ENCODE results near the gene CDHR1. TPM values are rescaled to one million over a fixed set of nuclear protein-coding genes. Genes with fewer than 3 reads are reported as not detected.
A peak's percentile ranks its signal among the peaks of the same experiment; 100 is the strongest.
"Not testable (repeated sequence)": the region's sequence is repeated elsewhere in the genome, so short reads cannot be mapped to it uniquely, and the experiment has no call there.

Gene CDHR1
- 0.25 and 0.26 TPM in 2 replicates for total RNA-seq

DNA sequence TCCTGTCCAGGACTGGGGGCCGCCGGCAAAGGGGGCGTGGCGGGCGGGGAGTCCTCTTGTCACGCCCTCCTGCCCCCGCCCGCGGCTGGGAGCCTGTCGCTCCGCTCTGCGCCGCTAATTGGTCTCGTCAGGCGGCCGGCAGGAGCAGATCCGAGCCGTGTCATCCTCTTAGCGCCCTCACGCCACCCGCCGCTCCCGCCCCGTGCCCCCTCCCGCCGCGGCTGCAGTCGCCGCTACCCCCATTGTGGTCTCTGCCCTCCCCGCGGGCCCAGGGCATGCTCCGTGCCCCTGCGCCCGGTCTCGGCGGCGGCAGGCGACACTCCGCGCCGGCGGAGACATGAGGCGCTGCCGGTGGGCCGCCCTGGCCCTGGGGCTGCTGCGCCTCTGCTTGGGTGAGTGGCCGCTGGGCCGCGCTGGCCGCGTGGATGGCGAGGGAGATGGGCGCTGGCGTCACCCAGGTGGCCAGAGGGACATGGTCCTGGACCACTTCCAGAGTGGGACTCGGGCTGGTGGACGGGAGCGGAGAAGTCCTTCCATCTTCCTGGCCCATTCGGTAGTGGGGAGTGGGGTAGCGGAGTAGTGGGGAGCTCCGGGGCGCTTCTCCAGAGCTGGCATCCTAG lies at the start of gene CDHR1:
Gene CDHR1, plus strand, starts transcription at position 114 of the 620 bp plus-strand sequence. Its CDS starts 224 bp downstream, at position 338.
- DNase-seq (ENCODE audit: low read depth in 2 of 2) = peak in 1 of 2 donors; percentile 9

- DNase-seq (ENCODE audit: low read depth in 2 of 2) = no peak
Measured at GRCh38 chr10:84147347-84147746, 47.0 kb upstream of the CDHR1 start.

DNA sequence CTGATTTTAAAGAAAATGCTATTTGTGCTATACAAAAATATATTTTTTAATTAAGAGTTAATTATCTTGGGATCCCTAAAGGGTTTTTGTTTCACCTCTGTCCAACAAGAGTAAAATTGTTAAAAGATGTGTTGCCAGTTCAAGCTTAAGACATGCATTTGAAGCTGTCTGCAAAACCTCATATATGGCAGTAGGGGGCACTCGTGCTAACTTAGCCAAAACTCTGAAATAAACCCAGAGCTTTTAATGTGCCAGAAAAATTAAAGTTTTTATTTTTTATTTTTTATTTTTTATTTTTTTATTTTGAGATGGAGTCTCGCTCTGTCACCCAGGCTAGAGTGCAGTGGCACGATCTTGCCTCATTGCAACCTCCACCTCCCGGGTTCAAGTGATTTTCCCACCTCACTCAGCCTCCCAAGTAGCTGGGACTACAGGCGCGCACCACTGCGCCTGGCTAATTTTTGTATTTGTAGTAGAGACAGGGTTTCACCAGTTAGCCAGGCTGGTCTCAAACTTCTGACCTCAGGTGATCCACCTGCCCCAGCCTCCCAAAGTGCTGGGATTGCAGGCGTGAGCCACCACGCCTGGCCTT lies 46.2 kb upstream of the CDHR1 start:
- peak; percentile 22 to 57 for DNase-seq (ENCODE audit: low read depth in 2 of 2)

- DNase-seq (ENCODE audit: low read depth in 2 of 2) = no peak
Measured at GRCh38 chr10:84149854-84150253, 44.5 kb upstream of the CDHR1 start.

GRCh38 chr10:84152769-84153168 lies 41.6 kb upstream of the CDHR1 start:
- DNase-seq (ENCODE audit: low read depth in 2 of 2) = no peak

DNA sequence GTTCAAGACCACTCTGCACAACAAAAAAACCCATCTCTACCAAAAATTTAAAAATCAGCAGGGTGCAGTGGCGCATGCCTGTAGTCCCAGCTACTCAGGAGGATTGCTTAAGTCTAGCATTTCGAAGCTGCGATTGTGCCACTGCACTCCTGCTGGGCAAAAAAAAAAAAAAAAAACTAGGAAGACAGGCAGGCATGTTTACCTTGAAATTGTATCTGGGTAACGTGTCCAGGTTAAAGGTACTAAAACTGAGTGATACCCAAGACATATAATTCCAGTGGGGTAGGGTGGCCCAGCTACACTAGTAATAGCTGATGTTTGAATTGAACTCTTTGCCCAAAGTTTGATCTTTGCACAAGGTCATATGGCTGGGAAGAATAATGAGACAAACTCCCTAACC lies 38.8 kb upstream of the CDHR1 start:
- DNase-seq (ENCODE audit: low read depth in 2 of 2) = no peak

GRCh38 chr10:84156009-84156408 lies 38.3 kb upstream of the CDHR1 start:
- no peak for DNase-seq (ENCODE audit: low read depth in 2 of 2)

DNA sequence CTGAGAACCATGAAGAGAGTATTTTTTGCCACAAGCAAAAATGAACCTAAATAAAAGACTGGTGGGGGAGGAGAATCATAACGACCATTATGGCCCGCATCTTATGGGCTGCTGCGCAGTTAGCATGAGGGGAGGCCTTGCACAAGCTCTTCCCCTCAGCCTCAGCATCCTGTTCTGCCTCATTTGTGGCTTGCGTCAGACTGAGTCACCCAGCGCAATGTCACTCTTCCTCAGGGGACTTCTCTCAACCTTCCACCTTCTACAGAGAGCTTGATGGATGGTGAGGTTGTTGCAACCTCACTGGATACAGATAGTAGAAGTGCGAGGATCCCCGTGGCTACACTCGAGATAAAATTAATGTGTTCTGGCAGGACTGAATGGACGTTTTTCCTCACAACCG lies 37.6 kb upstream of the CDHR1 start:
- no peak for DNase-seq (ENCODE audit: low read depth in 2 of 2)

- DNase-seq (ENCODE audit: low read depth in 2 of 2) = no peak
Measured at GRCh38 chr10:84158061-84158460, 36.3 kb upstream of the CDHR1 start.

DNA sequence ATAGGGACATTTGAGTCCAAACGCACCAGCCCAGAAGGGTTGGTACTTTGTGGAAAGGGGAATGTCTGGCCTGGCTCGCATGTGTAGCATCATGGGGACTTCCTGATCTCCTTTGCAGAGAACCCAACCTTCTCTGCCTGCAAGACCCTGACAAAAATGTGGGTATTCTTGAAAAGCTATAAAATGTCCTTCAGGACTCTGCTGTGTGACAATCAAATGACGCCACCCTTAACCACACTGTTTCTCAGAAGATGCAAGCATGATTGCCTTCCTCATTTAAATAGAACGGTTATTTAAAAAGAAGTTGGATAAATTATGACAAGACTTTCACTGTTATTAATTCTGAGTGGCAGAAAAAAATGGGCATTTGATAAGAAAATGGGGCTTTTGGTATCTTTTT lies 35.8 kb upstream of the CDHR1 start:
- no peak for DNase-seq (ENCODE audit: low read depth in 2 of 2)

DNA sequence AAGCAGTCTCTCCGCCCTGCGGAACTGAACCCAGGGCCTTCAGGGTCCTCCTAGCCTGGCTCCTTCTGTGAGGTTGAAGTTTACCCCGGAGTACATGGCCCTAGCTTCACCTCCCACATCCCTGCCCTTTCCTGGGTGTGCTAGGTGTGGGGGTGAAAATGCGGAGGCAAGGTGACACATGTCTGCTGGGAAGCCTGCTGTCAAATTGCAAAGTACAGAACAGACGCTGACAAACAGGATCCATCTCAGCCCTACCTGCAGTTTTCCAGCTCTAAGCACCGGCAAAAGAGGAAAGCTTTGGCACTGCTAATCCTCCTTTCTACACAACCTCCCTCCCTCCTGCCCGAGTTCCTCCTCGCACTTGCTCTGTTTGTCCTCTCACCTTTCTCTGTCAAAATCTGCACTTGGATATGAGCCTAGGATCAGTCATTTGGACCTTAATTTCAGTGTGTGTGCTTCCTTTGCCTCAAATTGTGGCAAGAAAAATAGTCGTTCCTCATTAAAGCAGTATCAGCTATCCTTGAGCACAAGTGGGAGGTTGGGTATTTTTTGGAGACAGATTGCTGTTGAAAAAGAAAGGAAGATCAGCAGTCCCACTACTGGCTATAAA lies 35.2 kb upstream of the CDHR1 start:
- no peak for DNase-seq (ENCODE audit: low read depth in 2 of 2)

- DNase-seq (ENCODE audit: low read depth in 2 of 2) = no peak
Measured at GRCh38 chr10:84160663-84161362, 33.5 kb upstream of the CDHR1 start.

DNA sequence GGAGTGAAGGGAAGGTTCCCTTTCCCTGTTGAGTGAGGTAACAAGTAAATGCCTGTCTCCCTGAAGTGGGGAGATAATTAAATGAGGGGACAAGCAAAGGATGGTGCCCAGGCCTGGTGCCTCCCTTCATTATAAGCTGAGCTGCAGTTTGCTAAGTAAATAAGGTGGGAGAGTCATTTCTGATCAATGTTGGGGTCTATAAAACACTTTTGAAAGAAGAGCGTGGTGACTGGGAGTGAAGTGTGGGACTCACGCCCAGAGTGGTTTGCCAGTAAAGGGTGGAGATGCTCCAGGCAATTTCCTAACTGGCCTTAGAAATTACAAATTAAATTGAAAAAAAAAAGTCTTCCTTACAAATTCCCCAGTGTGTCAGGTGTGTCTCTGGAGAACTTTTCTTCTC lies 30.3 kb upstream of the CDHR1 start:
- DNase-seq (ENCODE audit: low read depth in 2 of 2) = no peak

DNA sequence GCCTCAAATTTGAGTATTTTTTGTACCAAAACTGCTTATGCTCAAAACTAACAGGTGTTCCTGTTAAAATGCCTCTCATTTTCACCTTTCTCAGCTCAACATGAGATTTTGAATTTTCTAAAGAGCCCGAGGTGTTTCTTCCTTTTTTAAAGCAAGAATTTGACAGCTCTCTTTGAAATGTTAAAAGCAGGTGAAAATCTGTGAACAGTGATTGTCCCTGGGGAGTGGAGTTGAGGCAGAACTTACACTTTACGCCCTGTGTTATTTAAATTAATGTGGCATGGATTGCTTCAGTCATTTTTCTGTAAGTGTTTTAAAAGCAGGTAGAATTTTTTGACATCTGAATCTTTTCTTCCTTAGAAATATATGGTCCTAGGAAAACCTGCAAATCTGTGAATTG lies 29.9 kb upstream of the CDHR1 start:
- no peak for DNase-seq (ENCODE audit: low read depth in 2 of 2)

GRCh38 chr10:84166620-84167288 lies 27.6 kb upstream of the CDHR1 start:
- DNase-seq (ENCODE audit: low read depth in 2 of 2) = no peak

DNA sequence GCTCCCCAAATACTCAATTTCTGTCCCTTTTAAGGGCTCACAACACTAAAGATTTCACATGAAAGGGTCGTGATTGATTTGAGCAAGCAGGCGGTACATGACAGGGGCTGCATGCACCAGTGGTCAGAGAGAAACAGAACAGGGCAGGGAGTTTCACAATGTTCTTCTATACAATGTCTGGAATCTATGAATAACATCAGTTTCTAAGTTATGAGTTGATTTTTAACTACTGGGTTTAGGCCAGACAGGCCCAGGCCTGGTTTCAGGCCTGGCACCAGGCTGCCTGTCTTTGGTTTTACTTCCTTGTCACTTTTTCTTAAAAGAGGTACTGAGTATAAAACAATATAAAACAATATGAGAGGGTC lies 27.1 kb upstream of the CDHR1 start:
- DNase-seq (ENCODE audit: low read depth in 2 of 2) = not testable (repeated sequence)

- not testable (repeated sequence) for DNase-seq (ENCODE audit: low read depth in 2 of 2)
Measured at GRCh38 chr10:84168382-84168781, 26.0 kb upstream of the CDHR1 start.

DNA sequence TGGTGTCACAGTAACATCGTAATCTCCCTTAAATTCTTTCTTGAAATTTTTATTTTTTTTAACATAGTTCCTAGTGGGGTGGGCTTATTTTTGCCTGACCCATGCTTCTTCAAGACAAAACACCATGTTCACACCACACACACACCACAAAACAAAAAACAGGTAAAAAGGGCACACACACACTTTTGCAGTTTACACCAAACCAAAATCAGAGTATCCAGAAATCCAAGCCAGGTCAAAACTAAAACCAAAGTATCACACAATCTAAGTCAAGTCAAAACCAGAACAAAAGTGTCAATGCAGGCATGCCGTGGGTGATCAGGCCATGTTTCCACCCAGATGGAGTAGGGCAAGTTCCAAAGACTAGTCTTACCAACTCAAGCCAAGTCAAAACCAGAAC lies 23.1 kb upstream of the CDHR1 start:
- not testable (repeated sequence) for DNase-seq (ENCODE audit: low read depth in 2 of 2)

GRCh38 chr10:84171700-84172466 lies 22.5 kb upstream of the CDHR1 start:
- DNase-seq (ENCODE audit: low read depth in 2 of 2) = not testable (repeated sequence)

DNA sequence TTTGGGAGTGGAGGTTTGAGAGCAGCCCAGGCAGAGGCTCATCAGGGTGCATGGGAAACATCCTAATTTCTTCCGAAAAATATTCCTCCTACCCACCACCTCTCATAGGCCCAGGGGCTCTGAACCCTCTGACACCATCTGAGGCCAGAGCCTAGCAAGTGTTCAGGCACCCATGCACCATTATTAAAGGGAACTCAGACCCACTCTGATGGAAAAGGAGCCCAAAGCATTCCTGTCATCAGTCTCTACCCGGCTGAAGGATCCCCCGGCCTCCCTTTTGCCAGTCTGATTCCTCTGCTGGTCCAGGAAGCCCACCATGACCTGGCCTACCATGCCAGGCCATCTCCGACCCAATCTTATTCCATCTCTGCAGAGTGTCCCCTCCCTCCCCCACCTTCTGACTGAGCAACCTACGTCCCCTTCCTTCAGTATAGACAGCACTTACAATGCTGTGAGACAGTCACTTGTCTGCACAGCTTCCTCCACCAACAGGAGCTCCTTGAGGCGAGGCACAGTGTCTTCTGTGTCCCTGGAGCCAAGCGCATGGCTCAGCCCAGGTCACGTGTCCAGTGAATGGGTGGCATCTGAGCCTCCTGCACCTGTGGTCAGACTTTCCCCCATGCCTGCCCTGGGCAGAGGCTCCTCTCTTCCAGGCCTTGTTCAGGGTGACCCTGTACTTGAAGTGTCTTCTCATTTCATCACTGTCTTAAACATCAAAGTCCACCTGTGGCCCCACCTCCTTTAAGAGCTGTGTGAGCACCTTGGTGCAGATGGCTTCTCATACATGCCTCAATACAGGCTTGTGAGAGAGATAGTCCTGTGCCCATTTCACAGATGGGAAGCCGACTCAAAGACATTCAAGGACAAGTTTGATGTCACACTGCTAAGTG lies 21.6 kb upstream of the CDHR1 start:
- no peak for DNase-seq (ENCODE audit: low read depth in 2 of 2)
